Activated naive CD4-positive, alpha-beta T cell treated with anti-CD3 and anti-CD28 coated beads, Interleukin-2, amount 50 U/mL, for 16 hours (primary cell): ENCODE data around the gene ACP4.
"Not testable (repeated sequence)": the region's sequence is repeated elsewhere in the genome, so short reads cannot be mapped to it uniquely, and the experiment has no call there.

ENCODE experiments used
- DNase-seq: peaks from one replicate; pipeline ENCODE4 v3.0.0-alpha.2; 2020

The ACP4 gene

GRCh38 chr19:50777261-50777660 is 13.0 kb upstream of the ACP4 start:
- DNase-seq, result no peak

- DNase-seq, result no peak
Observed at GRCh38 chr19:50777830-50778303, 12.3 kb upstream of the ACP4 start.

GRCh38 chr19:50778906-50779430 is 11.2 kb upstream of the ACP4 start:
- DNase-seq, result no peak

GRCh38 chr19:50779504-50780457 is 10.4 kb upstream of the ACP4 start:
- DNase-seq, result no peak

- no peak for DNase-seq
Observed at GRCh38 chr19:50780753-50781435, 9.3 kb upstream of the ACP4 start.

- DNase-seq, result not testable (repeated sequence)
Observed at GRCh38 chr19:50783848-50784152, 6.4 kb upstream of the ACP4 start.

- DNase-seq, result no peak
Observed at GRCh38 chr19:50784710-50785109, 5.5 kb upstream of the ACP4 start.

- no peak for DNase-seq
Observed at GRCh38 chr19:50785329-50785728, 4.9 kb upstream of the ACP4 start.

- DNase-seq, result no peak
Observed at GRCh38 chr19:50790922-50791467, 780 bp downstream of the ACP4 start.

- no peak for DNase-seq
Observed at GRCh38 chr19:50791594-50792271, 1.5 kb downstream of the ACP4 start.

GRCh38 chr19:50792272-50793250 is 2.3 kb downstream of the ACP4 start:
- DNase-seq, result no peak

- DNase-seq, result no peak
Observed at GRCh38 chr19:50793558-50794065, 3.4 kb downstream of the ACP4 start.

GRCh38 chr19:50794074-50794875 is 4.1 kb downstream of the ACP4 start:
- DNase-seq, result no peak

- DNase-seq, result no peak
Observed at GRCh38 chr19:50794876-50795663, 4.9 kb downstream of the ACP4 start.

GRCh38 chr19:50795664-50796073 is 5.5 kb downstream of the ACP4 start:
- DNase-seq, result no peak

GRCh38 chr19:50796128-50796633 is 6.0 kb downstream of the ACP4 start:
- no peak for DNase-seq

- no peak for DNase-seq
Observed at GRCh38 chr19:50796634-50797428, 6.6 kb downstream of the ACP4 start.

GRCh38 chr19:50797429-50797780 is 7.2 kb downstream of the ACP4 start:
- DNase-seq, result no peak
